H9 (cell line): ENCODE data around the gene EHBP1L1. TPM values are rescaled to one million over a fixed set of nuclear protein-coding genes. Genes with fewer than 3 reads are reported as not detected.

Source experiments
- DNase-seq: peaks from one replicate; pipeline ENCODE4 v3.0.0-alpha.2; 2017
- H2AFZ ChIP-seq: one replicate; pipeline ENCODE4 v1.6.1; 2013; ENCODE audit warnings: mild to moderate bottlenecking, low read length, control low read depth, moderate library complexity
- H2AK5ac ChIP-seq: 2 replicates; pipeline ENCODE4 v1.6.1; 2013; ENCODE audit warnings: low read length, control low read depth, mixed read lengths; ENCODE audit not compliant: insufficient read length
- H2BK120ac ChIP-seq: one replicate; pipeline ENCODE4 v1.6.1; 2013; ENCODE audit warnings: low read depth, mild to moderate bottlenecking, low read length, control low read depth, inconsistent platforms; ENCODE audit not compliant: poor library complexity, severe bottlenecking
- H2BK12ac ChIP-seq: 2 replicates; pipeline ENCODE4 v1.6.1; 2013; ENCODE audit warnings: low read length, control low read depth, mixed read lengths, low read depth; ENCODE audit not compliant: insufficient read length
- H2BK15ac ChIP-seq: 2 replicates; pipeline ENCODE4 v1.6.1; 2013; ENCODE audit warnings: low read depth, low read length, control low read depth
- H2BK20ac ChIP-seq: one replicate; pipeline ENCODE4 v1.6.1; 2013; ENCODE audit warnings: low read depth, mild to moderate bottlenecking, low read length, control low read depth, inconsistent platforms; ENCODE audit not compliant: poor library complexity, severe bottlenecking
- H2BK5ac ChIP-seq: 2 replicates; pipeline ENCODE4 v1.6.1; 2013; ENCODE audit warnings: low read length, control low read depth, mixed read lengths; ENCODE audit not compliant: insufficient read length
- H3K14ac ChIP-seq: 2 replicates; pipeline ENCODE4 v1.6.1; 2013; ENCODE audit warnings: low read length, control low read depth; ENCODE audit not compliant: insufficient read depth
- H3K18ac ChIP-seq: 2 replicates; pipeline ENCODE4 v1.6.1; 2013; ENCODE audit warnings: low read depth, mild to moderate bottlenecking, mixed read lengths, low read length, control low read depth; ENCODE audit not compliant: insufficient read length
- H3K23ac ChIP-seq: 2 replicates; pipeline ENCODE4 v1.6.1; 2013; ENCODE audit warnings: low read length, control low read depth, mixed read lengths, low read depth; ENCODE audit not compliant: insufficient read length
- H3K23me2 ChIP-seq: 2 replicates; pipeline ENCODE4 v1.6.1; 2013; ENCODE audit warnings: low read depth, mild to moderate bottlenecking, mixed read lengths, low read length, control low read depth; ENCODE audit not compliant: insufficient read length, poor library complexity, severe bottlenecking
- H3K27ac ChIP-seq: 2 replicates; pipeline ENCODE4 v1.5.1; 2013; ENCODE audit warnings: low read length, control low read depth, mixed read lengths, low read depth; ENCODE audit not compliant: insufficient read length
- H3K27me3 ChIP-seq: 2 replicates; pipeline ENCODE4 v1.6.1; 2013; ENCODE audit warnings: low read length, control low read depth, inconsistent platforms; ENCODE audit not compliant: insufficient read depth
- H3K4ac ChIP-seq: 2 replicates; pipeline ENCODE4 v1.6.1; 2013; ENCODE audit warnings: low read depth, mild to moderate bottlenecking, control low read depth, inconsistent platforms, low read length, moderate library complexity
- H3K4me1 ChIP-seq: 2 replicates; pipeline ENCODE4 v1.6.1; 2013; ENCODE audit warnings: low read length, control low read depth, inconsistent platforms; ENCODE audit not compliant: insufficient read depth
- H3K4me2 ChIP-seq: 2 replicates; pipeline ENCODE4 v1.6.1; 2013; ENCODE audit warnings: low read length, control low read depth, mixed read lengths; ENCODE audit not compliant: insufficient read length, insufficient read depth
- H3K56ac ChIP-seq: 2 replicates; pipeline ENCODE4 v1.6.1; 2013; ENCODE audit warnings: low read depth, mild to moderate bottlenecking, mixed read lengths, low read length, control low read depth; ENCODE audit not compliant: insufficient read length
- H3K79me1 ChIP-seq: 2 replicates; pipeline ENCODE4 v1.6.1; 2013; ENCODE audit warnings: low read depth, mild to moderate bottlenecking, moderate library complexity, low read length, control low read depth, inconsistent platforms; ENCODE audit not compliant: insufficient read depth, poor library complexity, severe bottlenecking
- H3K79me2 ChIP-seq: 2 replicates; pipeline ENCODE4 v1.6.1; 2013; ENCODE audit warnings: low read length, control low read depth, inconsistent platforms; ENCODE audit not compliant: insufficient read depth
- H3K9ac ChIP-seq: 2 replicates; pipeline ENCODE4 v1.6.1; 2013; ENCODE audit warnings: low read length, control low read depth, mixed read lengths; ENCODE audit not compliant: insufficient read length; ENCODE audit errors: extremely low read depth
- H3K9me3 ChIP-seq: one replicate; pipeline ENCODE4 v1.6.1; 2013; ENCODE audit warnings: low read depth, low read length, inconsistent platforms; ENCODE audit not compliant: control insufficient read depth
- H3T11ph ChIP-seq: one replicate; pipeline ENCODE4 v1.6.1; 2013; ENCODE audit warnings: mild to moderate bottlenecking, low read length, control low read depth, inconsistent platforms
- H4K20me1 ChIP-seq: one replicate; pipeline ENCODE4 v1.6.1; 2013; ENCODE audit not compliant: control insufficient read depth, insufficient read length, insufficient read depth
- H4K5ac ChIP-seq: 2 replicates; pipeline ENCODE4 v1.6.1; 2013; ENCODE audit warnings: low read depth, mild to moderate bottlenecking, mixed read lengths, low read length, control low read depth; ENCODE audit not compliant: insufficient read length
- H4K8ac ChIP-seq: replicated peaks from 2 replicates; pipeline ENCODE4 v1.6.1; 2013; ENCODE audit warnings: low read length, control low read depth, mixed read lengths, low read depth; ENCODE audit not compliant: insufficient read length
- H4K91ac ChIP-seq: 2 replicates; pipeline ENCODE4 v1.6.1; 2013; ENCODE audit warnings: low read depth, mild to moderate bottlenecking, moderate library complexity, mixed read lengths, low read length, control low read depth; ENCODE audit not compliant: insufficient read length
- H3K27ac Mint-ChIP-seq, 3 experiments: 2 replicates in 2 of 3; 3 replicates in 1 of 3; pipeline ENCODE4 v1.8.0; 2020 to 2021; ENCODE audit warnings: mixed read lengths in 3 of 3, mild to moderate bottlenecking in 1 of 3, moderate library complexity in 1 of 3
- H3K27me3 Mint-ChIP-seq: 2 replicates; pipeline ENCODE4 v1.8.0; 2021; ENCODE audit warnings: low read depth, mild to moderate bottlenecking, moderate library complexity, mixed read lengths
- H3K36me3 Mint-ChIP-seq, 3 experiments: 2 replicates in 2 of 3; 3 replicates in 1 of 3; pipeline ENCODE4 v1.8.0; 2020 to 2021; ENCODE audit warnings: low read depth in 3 of 3, mixed read lengths in 3 of 3; ENCODE audit not compliant: insufficient read depth in 1 of 3
- H3K4me1 Mint-ChIP-seq, 2 experiments: 2 replicates each; pipeline ENCODE4 v1.8.0; 2020; ENCODE audit warnings: mixed read lengths in 2 of 2
- H3K4me3 Mint-ChIP-seq, 2 experiments: 2 replicates in 1 of 2; 3 replicates in 1 of 2; pipeline ENCODE4 v1.8.0; 2020 to 2021; ENCODE audit warnings: mild to moderate bottlenecking in 2 of 2, mixed read lengths in 2 of 2, moderate library complexity in 1 of 2
- H3K9me3 Mint-ChIP-seq, 2 experiments: 2 replicates in 1 of 2; 3 replicates in 1 of 2; pipeline ENCODE4 v1.8.0; 2020; ENCODE audit warnings: mild to moderate bottlenecking in 2 of 2, mixed read lengths in 2 of 2, moderate library complexity in 1 of 2
- whole genome bisulfite sequencing: extraction: QIAGEN DNeasy Blood & Tissue Kit; methylation state at CpG from one replicate; pipeline ENCODE4 v1.1.7; 2013; ENCODE audit warnings: missing lambda C conversion rate, low lambda C conversion rate, mixed read lengths; ENCODE audit not compliant: insufficient read length; ENCODE audit errors: extremely low coverage; 5-methylcytosine and 5-hydroxymethylcytosine counted together
- total RNA-seq: library from RNA; stranded (reverse); gene quantifications from 2 replicates; pipeline ENCODE4 v1.2.1, GENCODE V29; 2021
- TF ChIP-seq, protein P1 (sequence below): fragments of 200-600 bp; sonication (generic); conservative IDR thresholded peaks from 3 replicates; pipeline ENCODE4 v1.8.0; 2021; ENCODE audit warnings: antibody characterized with exemption, mild to moderate bottlenecking

EHBP1L1 gene
- total RNA-seq, 1 experiment from 2014 or later = 13.8 TPM

DNA sequence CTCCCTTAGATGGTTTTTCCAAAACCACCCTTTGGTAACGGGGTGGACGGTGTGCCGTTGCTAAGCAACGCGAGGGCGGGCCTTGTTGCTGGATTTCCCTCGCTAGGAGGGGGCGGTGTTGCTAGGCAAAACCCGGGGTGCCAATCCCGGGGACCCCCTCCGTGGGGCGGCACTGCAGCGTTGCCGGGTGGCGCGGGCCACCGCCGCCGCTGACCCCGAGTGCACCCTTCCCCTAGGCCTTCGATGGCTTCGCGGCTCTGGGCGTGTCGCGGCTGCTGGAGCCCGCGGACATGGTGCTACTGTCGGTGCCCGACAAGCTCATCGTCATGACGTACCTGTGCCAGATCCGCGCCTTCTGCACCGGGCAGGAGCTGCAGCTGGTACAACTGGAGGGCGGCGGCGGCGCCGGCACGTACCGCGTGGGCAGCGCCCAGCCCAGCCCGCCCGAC is 8.9 kb downstream of the EHBP1L1 start:
- Histone ChIP-seq H2BK5ac (no peak overlapping the region), H3K4me2 (no peak overlapping the region), H3K79me1 (no peaks in the 10 kb centered on the region), H3K4ac (no peak overlapping the region), H3K27me3 (no peaks in the 10 kb centered on the region; the same call in 1 of the 2 replicates), H3K14ac (no peak overlapping the region), H3K56ac (no peak overlapping the region), H2BK20ac (no peak overlapping the region), H3K23ac (no peak overlapping the region), H2BK12ac (no peak overlapping the region), H2BK120ac (no peak overlapping the region), H4K5ac (no peak overlapping the region), H3K9ac (no peak overlapping the region), H3K9me3 (no peaks in the 10 kb centered on the region), H4K8ac (no peak overlapping the region), H3K27ac (no peak overlapping the region), H3K23me2 (no peaks in the 10 kb centered on the region), H3T11ph (no peak overlapping the region), H3K79me2 (no peaks in the 10 kb centered on the region), H3K18ac (no peak overlapping the region), H4K20me1 (no peaks in the 10 kb centered on the region), H2AK5ac (no peak overlapping the region), H2BK15ac (no peak overlapping the region), H2AFZ (no peak overlapping the region), H4K91ac (no peak overlapping the region), H3K4me1 (no peaks in the 10 kb centered on the region)
- H3K27me3 Mint-ChIP-seq = peaks cover 6% of the 10 kb centered on the region
- no peaks in the 10 kb centered on the region for H3K9me3 Mint-ChIP-seq
- no peak overlapping the region for H3K27ac Mint-ChIP-seq
- no peak for DNase-seq
- no peak overlapping the region for H3K4me3 Mint-ChIP-seq
- peaks cover 0 to 26% of the 10 kb centered on the region in 2 experiments; a peak in 2 of 4 replicates for H3K4me1 Mint-ChIP-seq
- TF ChIP-seq, protein P1, sequence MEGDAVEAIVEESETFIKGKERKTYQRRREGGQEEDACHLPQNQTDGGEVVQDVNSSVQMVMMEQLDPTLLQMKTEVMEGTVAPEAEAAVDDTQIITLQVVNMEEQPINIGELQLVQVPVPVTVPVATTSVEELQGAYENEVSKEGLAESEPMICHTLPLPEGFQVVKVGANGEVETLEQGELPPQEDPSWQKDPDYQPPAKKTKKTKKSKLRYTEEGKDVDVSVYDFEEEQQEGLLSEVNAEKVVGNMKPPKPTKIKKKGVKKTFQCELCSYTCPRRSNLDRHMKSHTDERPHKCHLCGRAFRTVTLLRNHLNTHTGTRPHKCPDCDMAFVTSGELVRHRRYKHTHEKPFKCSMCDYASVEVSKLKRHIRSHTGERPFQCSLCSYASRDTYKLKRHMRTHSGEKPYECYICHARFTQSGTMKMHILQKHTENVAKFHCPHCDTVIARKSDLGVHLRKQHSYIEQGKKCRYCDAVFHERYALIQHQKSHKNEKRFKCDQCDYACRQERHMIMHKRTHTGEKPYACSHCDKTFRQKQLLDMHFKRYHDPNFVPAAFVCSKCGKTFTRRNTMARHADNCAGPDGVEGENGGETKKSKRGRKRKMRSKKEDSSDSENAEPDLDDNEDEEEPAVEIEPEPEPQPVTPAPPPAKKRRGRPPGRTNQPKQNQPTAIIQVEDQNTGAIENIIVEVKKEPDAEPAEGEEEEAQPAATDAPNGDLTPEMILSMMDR = no peak
- no peaks in the 10 kb centered on the region for H3K36me3 Mint-ChIP-seq
- WGBS = no CpG with 5 or more reads among the region's 46 CpGs
